Skin of body (tissue), 2 donors: ENCODE results near the gene BCL2L12. TPM values are rescaled to one million over a fixed set of nuclear protein-coding genes. Genes with fewer than 3 reads are reported as not detected.

Experiments used
- DNase-seq: peaks from one replicate; lab custom pipeline; 2025; lab: John Stamatoyannopoulos, UW
- total RNA-seq: library from RNA; depleted of rRNA; stranded (reverse); fragments of >200 nt; gene quantifications from one replicate; pipeline ENCODE4 v1.2.3, GENCODE V29; 2014

BCL2L12 gene
- total RNA-seq, 1 donor from 2014 or later, result 5.0 TPM

GRCh38 chr19:49684251-49684982 is 18.7 kb downstream of the BCL2L12 start:
- no peak for DNase-seq

DNA sequence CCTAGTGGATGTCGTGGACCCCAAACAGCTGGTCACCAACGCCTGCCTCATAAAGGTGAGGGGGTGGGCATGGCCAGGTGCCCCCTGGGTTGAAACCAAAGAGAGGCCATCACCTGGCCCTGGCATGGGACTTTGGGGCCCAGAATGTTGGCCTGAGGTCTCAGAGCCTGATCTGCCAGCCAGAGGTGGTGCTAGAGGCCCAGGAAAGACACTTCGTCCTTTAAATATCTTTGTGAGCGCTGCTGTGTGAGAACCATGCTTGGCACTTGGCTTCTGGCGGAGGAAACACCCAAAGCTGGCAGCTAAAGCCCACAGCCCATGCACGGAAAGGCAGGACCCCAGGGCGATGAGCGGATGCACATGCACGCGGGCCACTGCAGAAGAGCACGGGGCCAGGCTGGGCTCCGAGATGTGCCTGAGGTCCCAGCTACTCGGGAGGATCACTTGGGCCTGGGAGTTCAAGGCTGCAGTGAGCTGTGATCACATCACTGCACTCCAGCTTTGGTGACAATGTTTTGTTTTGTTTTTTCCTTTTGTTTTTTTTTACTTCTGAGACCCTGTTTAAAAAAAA is 19.3 kb downstream of the BCL2L12 start:
- no peak for DNase-seq

DNA sequence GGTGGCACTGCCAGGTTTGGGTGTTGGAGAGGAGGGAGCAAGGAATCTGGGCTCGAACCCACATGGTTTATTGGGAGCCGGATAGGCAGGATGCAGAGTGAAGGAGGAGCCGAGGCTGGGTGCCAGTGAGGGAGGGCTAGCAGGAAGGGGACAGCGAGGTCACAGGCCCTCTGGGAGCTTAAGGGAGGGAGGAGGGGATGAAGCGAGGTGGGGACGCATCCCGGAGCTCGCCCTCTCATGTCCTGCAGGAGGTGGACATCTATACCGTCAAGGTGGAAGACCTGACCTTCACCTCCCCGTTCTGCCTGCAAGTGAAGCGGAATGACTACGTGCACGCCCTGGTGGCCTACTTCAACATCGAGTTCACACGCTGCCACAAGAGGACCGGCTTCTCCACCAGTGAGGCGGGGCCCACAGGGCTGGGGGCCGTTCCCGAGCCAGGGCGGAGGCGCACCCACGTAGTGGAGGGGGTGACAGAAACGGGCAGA is 20.2 kb downstream of the BCL2L12 start:
- no peak for DNase-seq

- DNase-seq, result no peak
Observed at GRCh38 chr19:49686503-49687088, 20.9 kb downstream of the BCL2L12 start.

GRCh38 chr19:49687150-49687549 is 21.4 kb downstream of the BCL2L12 start:
- DNase-seq, result no peak

- DNase-seq, result no peak
Observed at GRCh38 chr19:49687566-49688316, 22.0 kb downstream of the BCL2L12 start.

GRCh38 chr19:49688531-49689132 is 22.9 kb downstream of the BCL2L12 start:
- no peak for DNase-seq

- DNase-seq, result no peak
Observed at GRCh38 chr19:49689133-49690078, 23.7 kb downstream of the BCL2L12 start, which contains the start of gene ADM5. Gene ADM5, plus strand, starts transcription at chr19:49689594. Its CDS starts 244 bp downstream, at chr19:49689838.

DNA sequence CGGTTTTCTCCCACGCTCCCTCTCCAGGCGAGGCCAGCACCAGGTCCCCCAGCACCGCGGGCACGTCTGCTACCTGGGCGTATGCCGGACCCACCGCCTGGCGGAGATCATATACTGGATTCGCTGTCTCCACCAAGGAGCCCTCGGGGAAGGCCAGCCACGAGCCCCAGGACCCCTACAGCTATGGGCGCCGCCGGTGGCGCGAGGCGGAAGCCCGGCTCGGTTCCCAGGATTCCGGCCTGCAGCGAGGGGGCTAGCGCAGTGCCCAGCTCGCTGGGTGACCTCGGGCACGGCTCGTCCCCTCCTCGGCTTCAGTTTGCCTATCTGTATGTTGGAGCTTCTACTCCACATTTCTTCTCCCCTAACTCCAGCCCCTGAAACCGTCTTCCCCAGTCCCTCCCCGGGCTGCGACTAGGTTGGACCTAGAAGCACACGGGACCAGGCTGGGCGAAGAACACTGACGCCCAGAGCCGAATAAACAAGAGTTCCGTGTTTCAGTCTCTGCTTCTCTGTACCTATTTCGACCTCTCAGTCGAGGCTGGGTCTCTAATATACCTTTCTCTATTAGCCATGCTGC is 24.4 kb downstream of the BCL2L12 start:
- no peak for DNase-seq

- no peak for DNase-seq
Observed at GRCh38 chr19:49690656-49691242, 25.0 kb downstream of the BCL2L12 start, which contains the start of gene CPT1C. Gene CPT1C, plus strand, starts transcription at chr19:49691116. Its CDS starts 1,137 bp downstream, at chr19:49692253.

- DNase-seq, result peak; percentile 34
Observed at GRCh38 chr19:49691243-49692146, 25.8 kb downstream of the BCL2L12 start.

- no peak for DNase-seq
Observed at GRCh38 chr19:49692147-49692506, 26.4 kb downstream of the BCL2L12 start.

DNA sequence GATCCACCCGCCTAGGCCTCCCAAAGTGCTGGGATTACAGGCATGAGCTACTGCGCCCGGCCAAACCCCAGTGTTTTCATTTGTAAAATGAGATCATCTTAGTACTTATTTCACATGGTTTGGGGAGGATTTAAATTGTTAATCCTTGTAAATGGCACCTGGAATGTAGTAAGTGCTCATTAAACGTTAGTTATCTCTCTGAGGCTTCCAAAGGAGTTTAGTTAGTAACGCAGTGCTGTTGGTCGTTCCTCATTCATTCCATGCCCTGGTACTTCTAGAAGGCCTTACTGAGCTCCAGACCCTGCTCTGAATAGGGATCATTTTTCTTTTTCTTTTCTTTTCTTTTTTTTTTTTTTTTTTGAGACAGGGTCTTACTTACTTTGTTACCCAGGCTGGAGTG is 30.4 kb downstream of the BCL2L12 start:
- no peak for DNase-seq

DNA sequence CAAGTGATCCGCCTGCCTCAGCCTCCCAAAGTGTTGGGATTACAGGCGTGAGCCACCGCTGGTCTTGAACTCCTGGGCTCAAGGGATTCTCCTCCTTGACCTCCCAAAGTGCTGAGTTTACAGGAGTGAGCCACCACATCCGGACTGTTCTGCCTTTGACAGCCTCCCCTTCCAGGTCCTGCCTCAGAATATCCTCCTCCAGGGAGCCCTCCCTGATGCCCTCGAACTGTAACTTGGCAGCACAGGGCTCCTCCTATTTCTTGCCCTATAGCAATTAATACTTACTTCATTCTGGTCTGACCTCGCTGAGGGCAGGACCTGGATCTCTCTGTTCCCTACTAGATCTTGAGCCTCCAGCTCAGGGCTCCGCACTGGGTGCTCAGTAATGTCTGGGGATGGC is 31.1 kb downstream of the BCL2L12 start:
- DNase-seq, result no peak

DNA sequence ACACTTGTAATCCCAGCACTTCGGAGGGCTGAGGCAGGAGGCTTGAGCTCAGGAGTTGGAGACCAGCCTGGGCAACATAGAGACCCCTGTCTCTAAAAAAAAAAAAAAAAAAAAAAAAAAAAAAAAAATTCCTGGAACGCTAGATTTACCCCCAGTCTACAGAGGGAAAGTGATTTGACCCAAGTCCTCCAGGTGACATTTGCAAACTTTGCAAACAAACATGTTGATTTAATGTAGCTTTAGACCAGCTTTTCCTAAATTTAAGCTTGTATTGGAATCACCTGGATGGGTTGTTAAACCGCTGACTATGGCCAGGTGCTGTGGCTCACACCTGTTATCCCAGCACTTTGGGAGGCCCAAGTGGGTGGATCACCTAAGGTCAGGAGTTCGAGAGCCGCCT is 33.6 kb downstream of the BCL2L12 start:
- DNase-seq, result no peak

GRCh38 chr19:49700563-49700962 is 34.8 kb downstream of the BCL2L12 start:
- DNase-seq, result no peak

GRCh38 chr19:49701271-49701786 is 35.6 kb downstream of the BCL2L12 start:
- no peak for DNase-seq
